Thoracic aorta (tissue), 2 donors: ENCODE results near the gene PCDH15. TPM values are rescaled to one million over a fixed set of nuclear protein-coding genes. Genes with fewer than 3 reads are reported as not detected.

Source experiments
- ATAC-seq: fragments of 150-250 bp; one replicate; pipeline ENCODE4 v1.8.0; 2017; ENCODE audit warnings: low read depth; ENCODE audit not compliant: insufficient number of reproducible peaks, low FRiP score
- DNase-seq: peaks from one replicate; pipeline ENCODE4 v3.0.0-alpha.2; 2020; ENCODE audit warnings: low spot score
- H3K27ac ChIP-seq, 2 donors: fragments of 200-600 bp; sonication (generic); 1 replicate in 1 of 2; 2 replicates in 1 of 2; pipeline ENCODE4 v1.5.1; 2016; ENCODE audit warnings: mild to moderate bottlenecking in 2 of 2, moderate library complexity in 2 of 2
- H3K27me3 ChIP-seq: fragments of 200-600 bp; sonication (generic); replicated peaks from 2 replicates; pipeline ENCODE4 v1.6.0; 2016; ENCODE audit warnings: mild to moderate bottlenecking; ENCODE audit not compliant: insufficient read depth
- H3K36me3 ChIP-seq: fragments of 200-600 bp; sonication (generic); one replicate; pipeline ENCODE4 v1.5.1; 2016
- H3K4me1 ChIP-seq, 2 donors: fragments of 200-600 bp; sonication (generic); 1 replicate in 1 of 2; 2 replicates in 1 of 2; pipeline versions ENCODE4 v1.5.1 to v1.6.0; 2016; ENCODE audit warnings: low read depth in 2 of 2, mild to moderate bottlenecking in 1 of 2; ENCODE audit not compliant: control insufficient read depth in 1 of 2
- H3K4me3 ChIP-seq: fragments of 200-600 bp; sonication (generic); 2 replicates; pipeline ENCODE4 v1.5.1; 2016; ENCODE audit warnings: mild to moderate bottlenecking
- H3K9me3 ChIP-seq: fragments of 200-600 bp; sonication (generic); 2 replicates; pipeline ENCODE4 v1.5.1; 2016
- total RNA-seq, 2 donors: library from RNA; depleted of rRNA; stranded (reverse); fragments of >200 nt; gene quantifications; one replicate each; pipeline versions ENCODE4 v1.1.0 to v1.2.3, GENCODE V29; 2016
- TF ChIP-seq, protein P1 (sequence below): fragments of 200-600 bp; sonication (generic); IDR thresholded peaks from one replicate; pipeline ENCODE4 v1.5.1; 2019; ENCODE audit warnings: antibody characterized with exemption

Gene PCDH15
- total RNA-seq, 2 donors from 2014 or later = 0.49 to 0.95 TPM

DNA sequence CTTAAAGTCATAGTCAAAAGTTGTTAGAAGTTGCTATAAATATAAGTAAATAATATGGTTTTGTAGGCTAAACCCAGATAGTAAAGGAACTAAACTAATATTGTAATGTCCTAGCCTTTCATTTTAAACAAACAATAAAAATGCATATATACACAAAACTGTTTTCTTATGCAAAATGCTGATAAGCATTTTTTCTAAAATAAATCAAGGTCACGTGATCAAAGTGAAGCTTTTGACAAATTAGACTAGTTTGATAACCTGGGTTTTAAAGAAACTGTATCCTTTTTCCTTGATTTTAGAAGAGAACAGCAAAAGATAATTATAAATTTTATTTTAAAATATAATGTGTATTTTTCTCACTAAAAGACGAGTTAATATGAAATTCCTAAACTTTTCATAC is 313.3 kb downstream of the PCDH15 start:
- Histone ChIP-seq H3K4me3 (no peak overlapping the region), H3K9me3 (no peaks in the 10 kb centered on the region), H3K36me3 (no peaks in the 10 kb centered on the region), H3K4me1 (no peaks in the 10 kb centered on the region), H3K27me3 (no peaks in the 10 kb centered on the region), H3K27ac (no peak overlapping the region)
- no peak for DNase-seq
- TF ChIP-seq, protein P1, sequence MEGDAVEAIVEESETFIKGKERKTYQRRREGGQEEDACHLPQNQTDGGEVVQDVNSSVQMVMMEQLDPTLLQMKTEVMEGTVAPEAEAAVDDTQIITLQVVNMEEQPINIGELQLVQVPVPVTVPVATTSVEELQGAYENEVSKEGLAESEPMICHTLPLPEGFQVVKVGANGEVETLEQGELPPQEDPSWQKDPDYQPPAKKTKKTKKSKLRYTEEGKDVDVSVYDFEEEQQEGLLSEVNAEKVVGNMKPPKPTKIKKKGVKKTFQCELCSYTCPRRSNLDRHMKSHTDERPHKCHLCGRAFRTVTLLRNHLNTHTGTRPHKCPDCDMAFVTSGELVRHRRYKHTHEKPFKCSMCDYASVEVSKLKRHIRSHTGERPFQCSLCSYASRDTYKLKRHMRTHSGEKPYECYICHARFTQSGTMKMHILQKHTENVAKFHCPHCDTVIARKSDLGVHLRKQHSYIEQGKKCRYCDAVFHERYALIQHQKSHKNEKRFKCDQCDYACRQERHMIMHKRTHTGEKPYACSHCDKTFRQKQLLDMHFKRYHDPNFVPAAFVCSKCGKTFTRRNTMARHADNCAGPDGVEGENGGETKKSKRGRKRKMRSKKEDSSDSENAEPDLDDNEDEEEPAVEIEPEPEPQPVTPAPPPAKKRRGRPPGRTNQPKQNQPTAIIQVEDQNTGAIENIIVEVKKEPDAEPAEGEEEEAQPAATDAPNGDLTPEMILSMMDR = no peak
- no peak for ATAC-seq

- H3K27me3 ChIP-seq = no peaks in the 10 kb centered on the region
- ATAC-seq (no peak), DNase-seq (no peak)
- no peak overlapping the region for H3K27ac ChIP-seq
- TF ChIP-seq, protein P1 = no peak
- H3K9me3 ChIP-seq = no peaks in the 10 kb centered on the region
- no peaks in the 10 kb centered on the region for H3K4me1 ChIP-seq
- H3K4me3 ChIP-seq = no peak overlapping the region
- no peaks in the 10 kb centered on the region for H3K36me3 ChIP-seq
Observed at GRCh38 chr10:54485971-54486370, 315.1 kb downstream of the PCDH15 start.

DNA sequence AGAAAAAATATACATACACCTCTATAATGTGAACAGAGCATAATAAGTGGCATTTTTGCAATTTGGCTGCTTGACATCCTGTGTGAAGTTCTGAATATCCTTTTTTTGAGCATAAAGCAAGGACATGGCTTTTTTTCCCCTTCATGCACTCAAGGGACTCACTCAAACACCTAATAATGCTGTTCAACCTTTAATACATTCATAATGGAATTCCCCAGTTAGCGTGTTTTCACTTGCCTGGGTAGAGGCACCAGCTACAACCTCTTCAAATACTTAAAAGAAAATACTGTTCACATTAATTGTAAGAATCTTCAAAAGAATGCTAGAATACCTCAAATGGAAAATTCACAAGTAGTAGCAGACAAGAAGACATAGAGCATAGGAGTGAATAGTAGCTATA is 316.8 kb downstream of the PCDH15 start:
- no peaks in the 10 kb centered on the region for H3K27me3 ChIP-seq
- H3K36me3 ChIP-seq = no peaks in the 10 kb centered on the region
- no peaks in the 10 kb centered on the region for H3K4me1 ChIP-seq
- ATAC-seq = no peak
- no peak overlapping the region for H3K27ac ChIP-seq
- TF ChIP-seq, protein P1 = no peak
- no peak overlapping the region for H3K4me3 ChIP-seq
- no peak for DNase-seq
- H3K9me3 ChIP-seq = no peaks in the 10 kb centered on the region

DNA sequence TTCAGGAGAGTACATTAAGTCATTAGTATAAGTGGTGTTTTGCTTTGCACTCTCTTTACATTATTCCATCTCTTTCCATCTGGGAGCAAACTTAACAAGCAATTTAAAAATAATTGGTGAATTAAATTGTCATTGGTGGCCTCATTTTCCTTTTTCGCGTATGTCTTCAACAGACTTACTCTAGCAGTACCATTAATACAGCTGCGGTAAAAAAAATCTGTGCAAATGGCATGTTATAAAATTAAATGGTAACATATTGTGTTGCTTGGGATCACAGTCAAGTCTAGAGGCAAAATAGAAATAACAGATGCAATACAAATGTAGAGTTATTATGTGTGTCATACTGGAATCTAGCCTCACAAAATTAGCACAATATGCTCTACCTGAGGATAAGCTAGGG is 322.4 kb downstream of the PCDH15 start:
- H3K4me1 ChIP-seq = no peaks in the 10 kb centered on the region
- DNase-seq = no peak
- no peak overlapping the region for H3K27ac ChIP-seq
- TF ChIP-seq, protein P1 = no peak
- H3K9me3 ChIP-seq = no peaks in the 10 kb centered on the region
- H3K27me3 ChIP-seq = no peaks in the 10 kb centered on the region
- H3K4me3 ChIP-seq = no peak overlapping the region
- no peak for ATAC-seq
- H3K36me3 ChIP-seq = no peaks in the 10 kb centered on the region

GRCh38 chr10:54477738-54478137 is 323.3 kb downstream of the PCDH15 start:
- DNase-seq = no peak
- TF ChIP-seq, protein P1 = no peak
- H3K4me1 ChIP-seq = no peaks in the 10 kb centered on the region
- no peaks in the 10 kb centered on the region for H3K36me3 ChIP-seq
- H3K9me3 ChIP-seq = no peaks in the 10 kb centered on the region
- no peak overlapping the region for H3K27ac ChIP-seq
- no peak for ATAC-seq
- H3K27me3 ChIP-seq = no peaks in the 10 kb centered on the region
- no peak overlapping the region for H3K4me3 ChIP-seq
